ENCODE data around the gene CDH4. TPM values are rescaled to one million over a fixed set of nuclear protein-coding genes. Genes with fewer than 3 reads are reported as not detected.

CDH4 gene
- total RNA-seq, 1 donor from 2014 or later: not detected

- no peaks in the 10 kb centered on the region for H3K4me1 ChIP-seq
- H3K27me3 ChIP-seq: no peaks in the 10 kb centered on the region
- no peak overlapping the region for H3K27ac ChIP-seq
- no peak for TF ChIP-seq CTCF (IDR thresholded peaks at IDR 0.05)
- intact Hi-C loops (cut with DNase I): no loop called here
- H3K9me3 ChIP-seq: peaks cover 0 to 5% of the 10 kb centered on the region in 2 donors
- no peaks in the 10 kb centered on the region for H3K36me3 ChIP-seq
- no peak overlapping the region for H3K4me3 ChIP-seq
- DNase-seq (ENCODE audit: low spot score in 2 of 2): no peak
Measured at GRCh38 chr20:61599541-61599992, 347.5 kb downstream of the CDH4 start.

DNA sequence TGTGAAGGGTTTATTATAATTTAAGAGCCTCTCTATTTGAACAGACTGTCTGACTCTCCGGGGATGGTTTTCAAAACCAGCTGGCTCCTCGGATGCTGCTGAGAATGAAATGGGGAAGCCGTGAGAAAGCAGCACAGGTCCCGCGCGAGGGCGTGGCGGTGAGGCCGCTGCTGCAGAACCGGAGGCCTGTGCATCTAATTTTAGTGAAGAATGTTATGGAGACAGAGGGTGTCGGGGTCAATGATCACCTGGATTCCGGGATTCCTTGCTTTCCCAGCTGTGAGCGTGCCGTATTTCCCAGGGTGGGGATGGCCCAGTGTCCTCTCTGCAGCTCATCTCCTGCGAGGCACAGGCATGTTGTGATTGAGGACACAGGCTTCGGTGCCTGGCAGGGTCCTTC is 348.0 kb downstream of the CDH4 start:
- intact Hi-C loops (cut with DNase I): no loop called here
- TF ChIP-seq CTCF (IDR thresholded peaks at IDR 0.05): no peak
- DNase-seq (ENCODE audit: low spot score in 2 of 2): no peak
- no peaks in the 10 kb centered on the region for H3K27me3 ChIP-seq
- H3K4me1 ChIP-seq: no peaks in the 10 kb centered on the region
- peaks cover 0 to 5% of the 10 kb centered on the region in 2 donors for H3K9me3 ChIP-seq
- no peaks in the 10 kb centered on the region for H3K36me3 ChIP-seq
- no peak overlapping the region for H3K27ac ChIP-seq
- no peak overlapping the region for H3K4me3 ChIP-seq

GRCh38 chr20:61601361-61601760 is 349.3 kb downstream of the CDH4 start:
- intact Hi-C loops (cut with DNase I): no loop called here
- no peak for TF ChIP-seq CTCF (IDR thresholded peaks at IDR 0.05)
- Histone ChIP-seq H3K4me1 (no peaks in the 10 kb centered on the region), H3K36me3 (no peaks in the 10 kb centered on the region), H3K9me3 (peaks cover 0 to 3% of the 10 kb centered on the region in 2 donors), H3K4me3 (no peak overlapping the region), H3K27ac (no peak overlapping the region), H3K27me3 (no peaks in the 10 kb centered on the region)
- DNase-seq (ENCODE audit: low spot score in 2 of 2): no peak

- Histone ChIP-seq H3K9me3 (no peaks in the 10 kb centered on the region), H3K4me1 (no peaks in the 10 kb centered on the region), H3K27me3 (no peaks in the 10 kb centered on the region), H3K4me3 (no peak overlapping the region), H3K36me3 (no peaks in the 10 kb centered on the region), H3K27ac (no peak overlapping the region)
- intact Hi-C loops (cut with DNase I): no loop called here
- TF ChIP-seq CTCF (IDR thresholded peaks at IDR 0.05): no peak
- no peak for DNase-seq (ENCODE audit: low spot score in 2 of 2)
Measured at GRCh38 chr20:61601853-61602252, 349.8 kb downstream of the CDH4 start.

GRCh38 chr20:61603715-61604114 is 351.7 kb downstream of the CDH4 start:
- H3K4me1 ChIP-seq: no peaks in the 10 kb centered on the region
- H3K27me3 ChIP-seq: no peaks in the 10 kb centered on the region
- no peak for TF ChIP-seq CTCF (IDR thresholded peaks at IDR 0.05)
- intact Hi-C loops (cut with DNase I): no loop called here
- no peaks in the 10 kb centered on the region for H3K9me3 ChIP-seq
- H3K4me3 ChIP-seq: no peak overlapping the region
- H3K27ac ChIP-seq: no peak overlapping the region
- no peaks in the 10 kb centered on the region for H3K36me3 ChIP-seq
- DNase-seq (ENCODE audit: low spot score in 2 of 2): no peak

- Histone ChIP-seq H3K27ac (no peak overlapping the region), H3K36me3 (no peaks in the 10 kb centered on the region), H3K9me3 (no peaks in the 10 kb centered on the region), H3K4me3 (no peak overlapping the region), H3K4me1 (no peaks in the 10 kb centered on the region), H3K27me3 (no peaks in the 10 kb centered on the region)
- DNase-seq (ENCODE audit: low spot score in 2 of 2): no peak
- no peak for TF ChIP-seq CTCF (IDR thresholded peaks at IDR 0.05)
- intact Hi-C loops (cut with DNase I): no loop called here
Measured at GRCh38 chr20:61604549-61604948, 352.5 kb downstream of the CDH4 start.
